Coronary artery (tissue), 2 donors: ENCODE results near the gene HSD17B1.
A peak's percentile ranks its signal among the peaks of the same experiment; 100 is the strongest.

Experiments used
- DNase-seq: peaks from one replicate; pipeline ENCODE4 v3.0.0-alpha.2; 2017; ENCODE audit warnings: low spot score
- H3K27ac ChIP-seq, 2 donors: fragments of 200-600 bp; sonication (generic); one replicate each; pipeline ENCODE4 v1.5.1; 2016 to 2019
- H3K4me3 ChIP-seq: fragments of 200-600 bp; sonication (generic); 2 replicates; pipeline ENCODE4 v1.5.1; 2016; ENCODE audit warnings: mild to moderate bottlenecking, moderate library complexity
- TF ChIP-seq, protein P1 (sequence below): fragments of 200-600 bp; sonication (generic); IDR thresholded peaks from one replicate; pipeline ENCODE4 v1.5.1; 2019; ENCODE audit warnings: antibody characterized with exemption

The HSD17B1 gene

DNA sequence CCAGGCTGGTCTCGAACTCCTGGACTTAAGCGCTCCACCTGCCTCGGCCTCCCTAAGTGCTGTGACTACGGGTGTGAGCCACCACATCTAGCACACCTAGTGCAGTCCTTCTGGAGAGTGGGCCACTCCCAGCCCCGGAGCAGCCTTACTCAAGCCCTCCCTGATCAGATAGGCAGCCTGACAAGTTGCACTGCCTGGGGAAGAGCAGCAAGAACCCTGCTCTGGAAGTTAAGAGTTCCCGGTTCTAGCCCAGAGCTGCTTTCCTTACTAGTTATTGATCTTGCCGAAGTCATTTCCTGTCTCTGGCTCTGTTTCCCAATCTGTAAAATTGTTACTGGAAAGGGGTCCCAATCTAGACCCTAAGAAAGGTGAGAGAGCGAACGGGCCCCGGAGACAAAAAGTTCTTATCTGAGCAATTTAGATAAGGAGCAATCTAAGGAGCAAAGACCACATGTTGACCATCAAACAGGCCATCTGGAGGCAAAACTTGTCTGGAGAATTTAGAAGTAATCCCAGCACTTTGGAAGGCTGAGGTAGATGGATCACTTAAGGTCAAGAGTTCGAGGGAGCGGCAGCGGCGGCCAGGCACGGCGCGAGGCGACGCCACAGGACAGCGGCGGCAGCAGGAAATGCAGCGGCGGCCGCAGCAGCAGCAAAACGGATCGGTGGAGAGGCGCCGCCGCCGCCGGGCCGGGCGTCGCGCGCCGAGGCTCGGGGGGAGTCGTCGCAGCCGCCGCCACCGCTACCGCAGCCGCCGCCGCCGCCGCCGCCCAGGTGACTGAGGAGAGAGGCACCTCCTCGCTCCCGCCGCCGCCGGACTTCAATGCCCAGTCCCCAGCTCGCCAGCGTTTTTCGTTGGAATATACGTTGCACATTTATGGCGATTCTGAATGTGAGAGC is 21.0 kb upstream of the HSD17B1 start:
- TF ChIP-seq, protein P1, sequence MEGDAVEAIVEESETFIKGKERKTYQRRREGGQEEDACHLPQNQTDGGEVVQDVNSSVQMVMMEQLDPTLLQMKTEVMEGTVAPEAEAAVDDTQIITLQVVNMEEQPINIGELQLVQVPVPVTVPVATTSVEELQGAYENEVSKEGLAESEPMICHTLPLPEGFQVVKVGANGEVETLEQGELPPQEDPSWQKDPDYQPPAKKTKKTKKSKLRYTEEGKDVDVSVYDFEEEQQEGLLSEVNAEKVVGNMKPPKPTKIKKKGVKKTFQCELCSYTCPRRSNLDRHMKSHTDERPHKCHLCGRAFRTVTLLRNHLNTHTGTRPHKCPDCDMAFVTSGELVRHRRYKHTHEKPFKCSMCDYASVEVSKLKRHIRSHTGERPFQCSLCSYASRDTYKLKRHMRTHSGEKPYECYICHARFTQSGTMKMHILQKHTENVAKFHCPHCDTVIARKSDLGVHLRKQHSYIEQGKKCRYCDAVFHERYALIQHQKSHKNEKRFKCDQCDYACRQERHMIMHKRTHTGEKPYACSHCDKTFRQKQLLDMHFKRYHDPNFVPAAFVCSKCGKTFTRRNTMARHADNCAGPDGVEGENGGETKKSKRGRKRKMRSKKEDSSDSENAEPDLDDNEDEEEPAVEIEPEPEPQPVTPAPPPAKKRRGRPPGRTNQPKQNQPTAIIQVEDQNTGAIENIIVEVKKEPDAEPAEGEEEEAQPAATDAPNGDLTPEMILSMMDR, result peak; percentile 42
- DNase-seq, result peak; percentile 77

DNA sequence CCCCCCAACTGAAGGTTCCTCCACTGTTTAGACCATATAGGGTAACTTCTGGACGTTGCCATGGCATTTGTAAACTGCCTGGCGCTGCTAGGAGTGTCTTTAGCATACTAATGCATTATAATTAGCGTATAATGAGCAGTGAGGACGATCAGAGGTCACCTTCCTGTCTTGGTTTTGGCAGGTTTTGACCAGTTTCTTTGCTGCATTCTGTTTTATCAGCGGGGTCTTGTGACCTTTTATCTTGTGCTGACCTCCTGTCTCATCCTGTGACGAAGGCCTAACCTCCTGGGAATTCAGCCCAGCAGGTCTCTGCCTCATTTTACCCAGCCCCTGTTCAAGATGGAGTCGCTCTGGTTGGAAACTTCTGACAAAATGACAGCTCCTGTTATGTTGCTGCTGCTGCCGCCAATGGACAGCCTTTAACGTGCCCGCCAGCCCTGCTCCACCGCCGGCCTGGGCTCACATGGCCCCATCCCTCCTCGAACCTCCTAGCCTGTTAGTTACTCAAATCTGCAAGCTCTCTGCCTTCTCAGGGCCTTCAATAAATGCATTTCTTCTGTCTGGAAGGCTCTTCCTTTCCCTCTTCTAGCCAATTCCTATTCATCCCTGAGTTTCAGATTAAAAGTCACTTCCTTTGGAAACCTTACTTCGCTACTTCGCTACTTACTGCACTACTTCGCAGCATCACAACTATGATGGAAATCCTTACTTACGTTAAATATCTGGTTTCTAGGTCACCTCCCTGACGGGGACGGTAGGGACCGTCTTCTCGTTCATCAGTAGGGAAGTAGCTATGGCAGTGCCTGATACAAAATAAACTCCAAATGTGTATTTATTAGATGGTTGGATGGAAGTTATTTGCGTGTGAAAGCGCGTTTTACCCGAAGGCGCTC is 17.3 kb upstream of the HSD17B1 start:
- TF ChIP-seq, protein P1, result no peak
- no peak for DNase-seq
- peak overlapping the region; percentile 75 for H3K4me3 ChIP-seq
- H3K27ac ChIP-seq, result peak overlapping the region; percentile 94 to 95

More for the DNA sequence above, 21.0 kb upstream of the HSD17B1 start:
- Histone ChIP-seq H3K27ac (peak overlapping the region; percentile 85 to 95), H3K4me3 (peak overlapping the region; percentile 75)

DNA sequence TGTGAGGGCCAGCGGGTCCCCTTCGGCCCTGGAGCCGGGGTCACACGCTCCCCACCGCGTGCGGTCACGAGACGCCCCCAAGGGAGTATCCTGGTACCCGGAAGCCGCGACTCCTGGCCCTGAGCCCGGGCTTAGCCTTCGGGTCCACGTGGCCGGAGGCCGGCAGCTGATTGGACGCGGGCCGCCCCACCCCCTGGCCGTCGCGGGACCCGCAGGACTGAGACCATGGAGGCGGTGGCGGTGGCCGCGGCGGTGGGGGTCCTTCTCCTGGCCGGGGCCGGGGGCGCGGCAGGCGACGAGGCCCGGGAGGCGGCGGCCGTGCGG is 16.7 kb upstream of the HSD17B1 start, which contains the start of gene NAGLU:
NAGLU (plus strand) TSS at position 194 of the 324 bp plus-strand sequence; CDS start at position 226, 32 bp downstream.
- TF ChIP-seq, protein P1, result no peak
- Histone ChIP-seq H3K4me3 (peak within 1 kb of the TSS; percentile 75), H3K27ac (peak within 1 kb of the TSS; percentile 94 to 95)
- peak; percentile 98 for DNase-seq

DNA sequence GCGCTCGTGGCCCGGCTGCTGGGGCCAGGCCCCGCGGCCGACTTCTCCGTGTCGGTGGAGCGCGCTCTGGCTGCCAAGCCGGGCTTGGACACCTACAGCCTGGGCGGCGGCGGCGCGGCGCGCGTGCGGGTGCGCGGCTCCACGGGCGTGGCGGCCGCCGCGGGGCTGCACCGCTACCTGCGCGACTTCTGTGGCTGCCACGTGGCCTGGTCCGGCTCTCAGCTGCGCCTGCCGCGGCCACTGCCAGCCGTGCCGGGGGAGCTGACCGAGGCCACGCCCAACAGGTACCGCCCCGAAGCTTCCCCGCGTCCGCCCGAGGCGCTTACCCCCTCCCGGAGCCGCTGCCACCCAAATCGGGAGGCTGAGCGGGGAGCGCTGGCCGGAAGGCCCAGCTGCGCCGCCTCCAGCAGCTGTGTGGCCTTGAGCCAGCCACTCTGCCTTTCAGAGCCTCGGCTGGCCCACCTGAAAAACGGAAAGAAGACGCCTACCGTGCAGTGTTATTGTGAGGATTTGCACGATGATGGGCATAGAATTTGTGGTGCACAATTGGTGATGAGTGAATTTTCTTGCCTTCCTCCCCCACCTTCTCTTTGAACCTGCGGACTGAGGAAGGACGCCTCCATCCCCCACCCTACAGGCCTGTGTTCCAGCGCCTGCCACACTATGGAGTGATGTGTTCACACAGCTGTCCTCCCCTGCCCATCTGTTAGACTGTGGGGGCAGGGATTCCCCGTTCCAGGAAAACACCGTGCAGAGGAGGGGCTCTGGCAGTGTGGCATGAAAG is 16.2 kb upstream of the HSD17B1 start:
- DNase-seq, result peak; percentile 92
- peak overlapping the region; percentile 94 to 95 for H3K27ac ChIP-seq
- TF ChIP-seq, protein P1, result no peak
- H3K4me3 ChIP-seq, result peak overlapping the region; percentile 75

DNA sequence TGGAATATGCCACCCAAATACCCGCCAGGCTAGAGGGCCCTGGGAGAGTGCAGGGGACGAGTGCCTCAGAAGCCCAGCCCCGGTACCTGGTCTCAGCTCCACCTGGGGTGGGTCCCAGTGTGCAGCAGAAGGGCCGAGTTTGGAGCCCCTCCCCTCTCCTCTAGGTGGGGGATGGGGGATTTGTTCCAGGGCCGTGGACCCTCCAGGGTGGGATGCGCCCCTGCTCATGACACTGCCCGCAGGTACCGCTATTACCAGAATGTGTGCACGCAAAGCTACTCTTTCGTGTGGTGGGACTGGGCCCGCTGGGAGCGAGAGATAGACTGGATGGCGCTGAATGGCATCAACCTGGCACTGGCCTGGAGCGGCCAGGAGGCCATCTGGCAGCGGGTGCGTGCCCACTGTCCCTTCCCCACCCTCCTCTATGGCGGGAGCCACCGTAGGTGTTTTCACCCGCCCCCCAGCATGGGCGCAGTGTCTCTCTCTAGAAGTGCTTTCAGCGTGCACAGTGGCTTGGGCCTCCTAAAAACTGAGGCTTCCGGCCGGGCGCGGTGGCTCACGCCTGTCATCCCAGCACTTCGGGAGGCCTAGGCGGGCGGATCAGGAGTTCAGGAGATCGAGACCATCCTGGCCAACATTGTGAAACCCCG is 15.4 kb upstream of the HSD17B1 start:
- DNase-seq, result no peak
- TF ChIP-seq, protein P1, result no peak
- Histone ChIP-seq H3K27ac (peak overlapping the region; percentile 94 to 95), H3K4me3 (peak overlapping the region; percentile 75)

DNA sequence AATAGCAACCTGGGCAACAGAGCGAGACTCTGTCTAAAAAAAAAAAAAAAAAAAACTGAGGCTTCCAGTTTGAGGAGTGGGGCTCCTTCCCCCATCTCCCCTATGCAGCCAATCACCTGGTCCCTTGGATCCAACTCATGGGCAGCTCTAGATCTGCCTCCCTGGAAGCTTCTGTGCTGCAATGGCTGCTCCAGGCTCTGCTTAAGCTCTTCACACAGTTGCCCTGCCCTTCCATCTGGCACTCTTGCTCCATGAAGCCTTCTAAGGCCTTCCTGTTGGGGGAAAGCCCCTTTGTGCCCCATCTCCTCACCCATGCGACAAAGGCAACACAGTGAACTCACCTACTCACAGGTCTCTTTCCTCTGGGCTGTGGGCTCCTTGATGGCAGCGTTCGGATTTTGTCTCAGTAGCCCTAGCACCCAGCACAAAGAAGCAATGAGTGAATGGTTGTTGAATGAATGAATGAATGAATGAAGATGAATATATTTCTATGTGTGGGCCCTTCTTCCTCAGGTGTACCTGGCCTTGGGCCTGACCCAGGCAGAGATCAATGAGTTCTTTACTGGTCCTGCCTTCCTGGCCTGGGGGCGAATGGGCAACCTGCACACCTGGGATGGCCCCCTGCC is 14.8 kb upstream of the HSD17B1 start:
- TF ChIP-seq, protein P1, result no peak
- DNase-seq, result no peak
- Histone ChIP-seq H3K27ac (no peak overlapping the region), H3K4me3 (no peak overlapping the region)
